ENCODE data around the gene PRKCG.

PRKCG gene

DNA sequence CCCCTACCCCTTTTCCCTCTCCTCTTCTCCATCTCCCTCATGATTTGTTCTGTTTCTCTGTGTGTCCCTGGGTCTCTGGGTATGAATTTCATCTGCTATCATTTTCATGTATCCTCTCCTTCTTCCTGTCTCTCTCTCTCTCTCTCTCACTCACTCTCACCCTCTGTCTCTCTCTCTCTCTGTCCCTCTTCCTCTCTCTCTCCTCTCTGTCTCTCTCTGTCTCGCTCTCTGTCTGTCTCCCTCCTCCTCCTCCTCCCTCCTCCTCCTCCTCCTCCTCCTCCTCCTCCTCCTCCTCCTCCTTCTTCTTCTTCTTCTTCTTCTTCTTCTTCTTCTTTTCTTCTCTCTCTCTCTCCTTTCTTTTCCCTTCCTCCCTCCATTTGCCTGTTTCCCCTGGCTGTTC is 23.8 kb downstream of the PRKCG start:
- Histone ChIP-seq H3K9me3 (ENCODE audit: control extremely low read depth in 1 of 5, control insufficient read depth in 4 of 5, insufficient read depth in 2 of 5, low read depth in 1 of 5, low read length in 4 of 5) (no peaks in the 10 kb centered on the region), H3K27me3 (replicated peaks in 2 of 5; ENCODE audit: control insufficient read depth in 4 of 5, insufficient read depth in 5 of 5, low read length in 4 of 5) (peaks cover 0 to 66% (median 30%) of the 10 kb centered on the region in 5 experiments), H3K4me1 (ENCODE audit: control extremely low read depth in 1 of 4, control insufficient read depth in 4 of 4, insufficient read depth in 4 of 4, low read length in 3 of 4) (peaks cover 0 to 13% (median 8%) of the 10 kb centered on the region in 4 experiments), H3K36me3 (ENCODE audit: control insufficient read depth in 4 of 4, insufficient read depth in 4 of 4, low read length in 3 of 4) (no peaks in the 10 kb centered on the region), H3K4me3 (ENCODE audit: control insufficient read depth in 1 of 7, extremely low read depth in 1 of 7, insufficient read depth in 4 of 7, low read depth in 2 of 7, low read length in 6 of 7) (no peak overlapping the region), H3K27ac (ENCODE audit: insufficient read depth in 1 of 2, low read depth in 1 of 2, low read length in 2 of 2, poor library complexity in 1 of 2, severe bottlenecking in 2 of 2) (no peak overlapping the region)
- DNase-seq, result no peak
- POLR2A ChIA-PET, result no interaction called here
- CTCF ChIA-PET, result interaction anchor here (1.0 to 1.9 kb wide), 2 partner anchors 7 to 52 kb away, joined by 3 to 6 read pairs; no protein-coding TSS in a partner anchor
- WGBS (ENCODE audit: insufficient coverage), result no CpG with 5 or more reads among the region's 1 CpG

DNA sequence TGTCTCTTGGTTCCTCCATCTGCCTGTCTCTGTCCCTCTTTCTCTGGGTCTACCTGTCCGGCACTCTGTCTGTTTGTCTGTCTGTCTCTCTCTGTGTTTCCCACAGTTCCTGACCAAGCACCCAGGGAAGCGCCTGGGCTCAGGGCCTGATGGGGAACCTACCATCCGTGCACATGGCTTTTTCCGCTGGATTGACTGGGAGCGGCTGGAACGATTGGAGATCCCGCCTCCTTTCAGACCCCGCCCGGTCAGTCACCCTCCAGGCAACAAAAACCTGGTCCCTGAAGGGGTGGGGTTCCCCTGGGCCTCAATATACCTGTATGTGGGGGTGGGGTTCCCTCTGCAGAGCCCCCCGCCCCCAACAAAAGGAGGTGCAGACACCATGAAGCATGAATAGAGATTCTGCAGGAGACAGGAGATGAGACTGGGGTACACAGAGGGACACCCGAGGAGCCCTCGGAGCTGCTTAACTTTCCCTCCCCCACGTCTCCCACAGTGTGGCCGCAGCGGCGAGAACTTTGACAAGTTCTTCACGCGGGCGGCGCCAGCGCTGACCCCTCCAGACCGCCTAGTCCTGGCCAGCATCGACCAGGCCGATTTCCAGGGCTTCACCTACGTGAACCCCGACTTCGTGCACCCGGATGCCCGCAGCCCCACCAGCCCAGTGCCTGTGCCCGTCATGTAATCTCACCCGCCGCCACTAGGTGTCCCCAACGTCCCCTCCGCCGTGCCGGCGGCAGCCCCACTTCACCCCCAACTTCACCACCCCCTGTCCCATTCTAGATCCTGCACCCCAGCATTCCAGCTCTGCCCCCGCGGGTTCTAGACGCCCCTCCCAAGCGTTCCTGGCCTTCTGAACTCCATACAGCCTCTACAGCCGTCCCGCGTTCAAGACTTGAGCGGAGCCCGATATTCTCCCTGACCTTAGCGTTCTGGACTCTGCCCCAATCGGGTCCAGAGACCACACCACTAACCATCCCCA is 24.5 kb downstream of the PRKCG start:
- Histone ChIP-seq H3K4me3 (ENCODE audit: control insufficient read depth in 1 of 7, extremely low read depth in 1 of 7, insufficient read depth in 4 of 7, low read depth in 2 of 7, low read length in 6 of 7) (no peak overlapping the region), H3K27ac (ENCODE audit: insufficient read depth in 1 of 2, low read depth in 1 of 2, low read length in 2 of 2, poor library complexity in 1 of 2, severe bottlenecking in 2 of 2) (no peak overlapping the region), H3K36me3 (ENCODE audit: control insufficient read depth in 4 of 4, insufficient read depth in 4 of 4, low read length in 3 of 4) (no peaks in the 10 kb centered on the region), H3K4me1 (ENCODE audit: control extremely low read depth in 1 of 4, control insufficient read depth in 4 of 4, insufficient read depth in 4 of 4, low read length in 3 of 4) (peaks cover 0 to 13% (median 8%) of the 10 kb centered on the region in 4 experiments), H3K27me3 (replicated peaks in 2 of 5; ENCODE audit: control insufficient read depth in 4 of 5, insufficient read depth in 5 of 5, low read length in 4 of 5) (peaks cover 0 to 71% (median 33%) of the 10 kb centered on the region in 5 experiments), H3K9me3 (ENCODE audit: control extremely low read depth in 1 of 5, control insufficient read depth in 4 of 5, insufficient read depth in 2 of 5, low read depth in 1 of 5, low read length in 4 of 5) (no peaks in the 10 kb centered on the region)
- ChIA-PET POLR2A (no interaction called here), CTCF (interaction anchor here (0.7 to 1.9 kb wide), 6 partner anchors 8 to 118 kb away, joined by 3 to 13 read pairs (median 4); no protein-coding TSS in a partner anchor)
- WGBS (ENCODE audit: insufficient coverage), result 13% methylated on average over 35 of the region's 48 CpGs
- peak in 2 of 3 donors; percentile 48 to 52 for DNase-seq

DNA sequence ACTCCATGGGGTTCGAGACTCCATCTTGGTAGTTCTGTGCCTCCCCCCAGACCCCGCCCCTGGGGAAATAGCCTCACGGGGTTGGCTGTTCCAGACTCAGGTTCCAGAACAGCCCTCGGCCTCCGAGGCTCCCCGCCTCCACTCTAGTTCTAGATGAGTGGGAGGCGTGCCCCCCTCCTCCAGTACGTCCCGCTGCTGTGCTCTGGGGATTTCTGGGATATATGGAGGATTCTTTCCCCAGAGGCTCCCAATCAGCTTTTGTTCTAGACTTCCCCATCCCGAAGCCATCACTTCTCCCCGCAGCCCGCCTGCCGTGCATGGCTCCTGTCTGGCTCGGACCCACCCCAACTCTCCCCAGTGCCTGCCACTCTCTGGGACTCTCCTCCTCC is 25.2 kb downstream of the PRKCG start:
- Histone ChIP-seq H3K4me3 (ENCODE audit: control insufficient read depth in 1 of 7, extremely low read depth in 1 of 7, insufficient read depth in 4 of 7, low read depth in 2 of 7, low read length in 6 of 7) (no peak overlapping the region), H3K4me1 (ENCODE audit: control extremely low read depth in 1 of 4, control insufficient read depth in 4 of 4, insufficient read depth in 4 of 4, low read length in 3 of 4) (peaks cover 0 to 13% (median 8%) of the 10 kb centered on the region in 4 experiments), H3K27me3 (replicated peaks in 2 of 5; ENCODE audit: control insufficient read depth in 4 of 5, insufficient read depth in 5 of 5, low read length in 4 of 5) (peaks cover 0 to 78% (median 34%) of the 10 kb centered on the region in 5 experiments), H3K9me3 (ENCODE audit: control extremely low read depth in 1 of 5, control insufficient read depth in 4 of 5, insufficient read depth in 2 of 5, low read depth in 1 of 5, low read length in 4 of 5) (no peaks in the 10 kb centered on the region), H3K36me3 (ENCODE audit: control insufficient read depth in 4 of 4, insufficient read depth in 4 of 4, low read length in 3 of 4) (no peaks in the 10 kb centered on the region), H3K27ac (ENCODE audit: insufficient read depth in 1 of 2, low read depth in 1 of 2, low read length in 2 of 2, poor library complexity in 1 of 2, severe bottlenecking in 2 of 2) (no peak overlapping the region)
- WGBS (ENCODE audit: insufficient coverage), result 38% methylated on average over 9 of the region's 14 CpGs
- CTCF ChIA-PET, result interaction anchor here (0.7 to 1.9 kb wide), 6 partner anchors 9 to 117 kb away, joined by 3 to 13 read pairs (median 4); no protein-coding TSS in a partner anchor
- POLR2A ChIA-PET, result no interaction called here
- DNase-seq, result no peak

DNA sequence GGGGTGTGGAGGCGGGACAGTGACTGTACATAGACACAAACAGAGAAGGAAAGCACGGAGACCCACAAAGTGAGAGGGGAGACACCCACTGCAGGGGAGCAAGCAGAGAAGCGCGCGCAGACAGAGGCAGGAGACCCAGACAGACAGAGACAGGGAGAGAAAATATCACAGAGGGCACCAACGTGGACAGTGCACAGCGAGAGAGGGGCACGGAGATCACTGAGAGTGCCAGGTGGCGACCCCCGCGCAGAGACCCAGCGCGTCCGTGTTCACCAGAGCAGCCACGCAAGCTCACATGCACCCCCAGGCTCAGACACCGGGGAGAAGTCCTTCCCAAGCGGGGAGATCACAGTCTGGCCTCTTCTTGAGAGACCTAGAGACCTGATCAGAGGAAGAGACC is 25.7 kb downstream of the PRKCG start:
- Histone ChIP-seq H3K4me1 (ENCODE audit: control extremely low read depth in 1 of 4, control insufficient read depth in 4 of 4, insufficient read depth in 4 of 4, low read length in 3 of 4) (peaks cover 0 to 13% (median 8%) of the 10 kb centered on the region in 4 experiments), H3K27me3 (replicated peaks in 2 of 5; ENCODE audit: control insufficient read depth in 4 of 5, insufficient read depth in 5 of 5, low read length in 4 of 5) (peaks cover 0 to 83% (median 34%) of the 10 kb centered on the region in 5 experiments), H3K4me3 (ENCODE audit: control insufficient read depth in 1 of 7, extremely low read depth in 1 of 7, insufficient read depth in 4 of 7, low read depth in 2 of 7, low read length in 6 of 7) (peak overlapping the region in 1 of 7 experiments; percentile 28), H3K27ac (ENCODE audit: insufficient read depth in 1 of 2, low read depth in 1 of 2, low read length in 2 of 2, poor library complexity in 1 of 2, severe bottlenecking in 2 of 2) (no peak overlapping the region), H3K36me3 (ENCODE audit: control insufficient read depth in 4 of 4, insufficient read depth in 4 of 4, low read length in 3 of 4) (no peaks in the 10 kb centered on the region), H3K9me3 (ENCODE audit: control extremely low read depth in 1 of 5, control insufficient read depth in 4 of 5, insufficient read depth in 2 of 5, low read depth in 1 of 5, low read length in 4 of 5) (no peaks in the 10 kb centered on the region)
- no peak for DNase-seq
- ChIA-PET POLR2A (no interaction called here), CTCF (interaction anchor here (0.8 to 1.9 kb wide), 5 partner anchors 9 to 117 kb away, joined by 3 to 13 read pairs (median 4); no protein-coding TSS in a partner anchor)
- 14% methylated on average over 16 of the region's 17 CpGs for WGBS (ENCODE audit: insufficient coverage)

DNA sequence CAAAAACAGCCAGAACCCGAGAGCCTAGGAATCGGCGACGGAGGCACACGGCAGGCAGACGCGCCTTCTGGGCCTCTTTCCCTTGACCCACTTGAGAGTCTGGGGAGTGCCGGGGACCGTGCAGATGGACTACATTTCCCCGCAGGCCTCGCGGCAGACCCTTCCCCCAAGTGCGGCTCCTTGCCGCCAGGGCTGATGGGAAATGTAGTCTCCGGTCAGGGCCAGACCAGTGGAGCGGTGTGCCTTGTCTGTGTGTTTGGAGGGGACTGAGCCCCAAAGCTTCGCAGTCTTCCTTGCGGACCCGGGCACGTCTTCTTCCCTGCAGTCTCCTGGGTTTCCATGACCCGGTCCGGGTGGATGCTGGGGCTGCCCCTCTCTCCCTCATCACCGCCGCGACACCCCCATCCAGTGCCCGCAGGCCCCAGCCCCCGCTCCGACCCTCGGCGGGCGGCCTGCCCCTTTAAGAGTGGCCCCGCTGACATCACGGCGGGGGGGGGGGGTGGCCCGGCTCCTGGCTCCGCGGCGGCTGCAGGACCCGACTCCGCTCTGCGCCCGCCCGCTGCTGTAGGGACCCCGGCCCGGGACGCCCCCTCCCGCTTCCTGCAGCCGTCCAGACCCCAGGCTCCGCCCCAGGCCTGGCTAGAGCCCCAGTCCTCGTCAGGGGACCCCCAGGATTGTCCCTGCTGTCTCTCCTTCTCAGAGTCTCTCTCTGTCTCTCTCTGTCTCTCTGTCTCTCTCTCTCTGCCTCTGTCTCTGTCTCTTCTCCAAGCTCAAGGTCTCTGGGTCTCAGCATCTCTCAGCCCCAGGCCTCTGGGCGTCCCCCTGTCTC is 26.3 kb downstream of the PRKCG start:
- under 1% methylated on average over 38 of the region's 51 CpGs for WGBS (ENCODE audit: insufficient coverage)
- H3K4me3 ChIP-seq (ENCODE audit: control insufficient read depth in 1 of 7, extremely low read depth in 1 of 7, insufficient read depth in 4 of 7, low read depth in 2 of 7, low read length in 6 of 7), result peak overlapping the region in 1 of 7 experiments; percentile 28

DNA sequence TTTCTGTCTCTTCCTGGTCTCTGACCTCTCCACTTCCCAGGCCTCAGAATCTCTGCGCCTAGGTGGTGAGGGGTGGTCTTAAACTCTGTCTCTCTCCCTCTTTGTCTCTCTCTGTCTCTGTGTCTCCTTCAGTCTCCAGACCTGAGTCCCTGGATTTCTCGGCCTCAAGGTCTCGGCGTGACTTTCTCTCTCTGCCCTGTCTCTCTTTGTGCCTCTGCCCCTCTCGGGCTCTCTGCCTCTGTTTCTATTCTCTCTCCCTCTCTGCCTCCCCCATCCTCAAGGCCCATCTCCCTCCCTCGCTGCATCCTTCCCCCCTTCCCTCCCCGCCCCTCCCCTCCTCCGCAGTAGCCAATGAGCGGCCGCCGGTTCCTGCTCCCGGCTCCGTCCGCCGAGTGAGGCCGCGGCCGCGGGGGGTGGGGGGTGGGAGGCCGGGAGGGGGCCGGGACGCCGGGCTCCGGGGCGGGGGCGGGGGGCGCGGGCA is 27.0 kb downstream of the PRKCG start, which contains the start of gene CACNG7:
CACNG7 (plus strand) TSS at position 344 of the 481 bp plus-strand sequence. CDS start 3,554 bp downstream, outside the sequence.
- Histone ChIP-seq H3K4me1 (ENCODE audit: control extremely low read depth in 1 of 4, control insufficient read depth in 4 of 4, insufficient read depth in 4 of 4, low read length in 3 of 4) (peaks cover 0 to 13% (median 8%) of the 10 kb centered on the region in 4 experiments), H3K27ac (ENCODE audit: insufficient read depth in 1 of 2, low read depth in 1 of 2, low read length in 2 of 2, poor library complexity in 1 of 2, severe bottlenecking in 2 of 2) (no peak within 1 kb of the TSS), H3K9me3 (ENCODE audit: control extremely low read depth in 1 of 5, control insufficient read depth in 4 of 5, insufficient read depth in 2 of 5, low read depth in 1 of 5, low read length in 4 of 5) (no peaks in the 10 kb centered on the region), H3K4me3 (ENCODE audit: control insufficient read depth in 1 of 7, extremely low read depth in 1 of 7, insufficient read depth in 4 of 7, low read depth in 2 of 7, low read length in 6 of 7) (peak within 1 kb of the TSS in 1 of 7 experiments; percentile 28), H3K36me3 (ENCODE audit: control insufficient read depth in 4 of 4, insufficient read depth in 4 of 4, low read length in 3 of 4) (no peaks in the 10 kb centered on the region), H3K27me3 (replicated peaks in 2 of 5; ENCODE audit: control insufficient read depth in 4 of 5, insufficient read depth in 5 of 5, low read length in 4 of 5) (peaks cover 0 to 93% (median 34%) of the 10 kb centered on the region in 5 experiments)
- no peak for DNase-seq
- WGBS (ENCODE audit: insufficient coverage), result 12% methylated on average over 5 of the region's 28 CpGs
- POLR2A ChIA-PET, result no interaction called here
- CTCF ChIA-PET, result interaction anchor here (1.0 kb wide), 1 partner anchor 115 kb away, joined by 3 read pairs; no protein-coding TSS in a partner anchor

More for the DNA sequence above, 26.3 kb downstream of the PRKCG start:
- ChIA-PET POLR2A (no interaction called here), CTCF (interaction anchor here (0.8 to 1.7 kb wide), 4 partner anchors 9 to 116 kb away, joined by 3 to 13 read pairs (median 4); no protein-coding TSS in a partner anchor)
- peak; percentile 31 to 44 (median 40) for DNase-seq
- no peak overlapping the region for H3K27ac ChIP-seq (ENCODE audit: insufficient read depth in 1 of 2, low read depth in 1 of 2, low read length in 2 of 2, poor library complexity in 1 of 2, severe bottlenecking in 2 of 2)
- H3K36me3 ChIP-seq (ENCODE audit: control insufficient read depth in 4 of 4, insufficient read depth in 4 of 4, low read length in 3 of 4), result no peaks in the 10 kb centered on the region
- peaks cover 0 to 90% (median 34%) of the 10 kb centered on the region in 5 experiments for H3K27me3 ChIP-seq (replicated peaks in 2 of 5; ENCODE audit: control insufficient read depth in 4 of 5, insufficient read depth in 5 of 5, low read length in 4 of 5)
- no peaks in the 10 kb centered on the region for H3K9me3 ChIP-seq (ENCODE audit: control extremely low read depth in 1 of 5, control insufficient read depth in 4 of 5, insufficient read depth in 2 of 5, low read depth in 1 of 5, low read length in 4 of 5)
- peaks cover 0 to 13% (median 8%) of the 10 kb centered on the region in 4 experiments for H3K4me1 ChIP-seq (ENCODE audit: control extremely low read depth in 1 of 4, control insufficient read depth in 4 of 4, insufficient read depth in 4 of 4, low read length in 3 of 4)
